ENCODE measurements around the gene DAB1.

Gene DAB1

GRCh38 chr1:57190898-57191297 is 233.0 kb downstream of the DAB1 start:
- Histone ChIP-seq H3K4me3 (ENCODE audit: insufficient read depth, low read length, poor library complexity, severe bottlenecking) (no peak overlapping the region), H3K9me3 (ENCODE audit: insufficient read depth, low read length) (no peaks in the 10 kb centered on the region), H3K36me3 (ENCODE audit: low read length) (no peaks in the 10 kb centered on the region), H3K4me2 (ENCODE audit: low read depth, low read length, poor library complexity, severe bottlenecking) (no peak overlapping the region), H3K27ac (ENCODE audit: low read depth, low read length) (no peak overlapping the region), H3K79me2 (ENCODE audit: insufficient read depth, low read length) (no peaks in the 10 kb centered on the region), H3F3A (ENCODE audit: insufficient read depth) (no peaks in the 10 kb centered on the region), H3K9ac (ENCODE audit: low read length) (no peak overlapping the region), H3K9me2 (replicated peaks; ENCODE audit: insufficient read depth, low read length) (no peaks in the 10 kb centered on the region), H3K27me3 (ENCODE audit: low read length) (no peaks in the 10 kb centered on the region), H4K20me1 (ENCODE audit: low read depth, low read length) (no peaks in the 10 kb centered on the region), H2AFZ (ENCODE audit: low read depth, low read length, severe bottlenecking) (no peak overlapping the region)
- TF ChIP-seq, protein P1, sequence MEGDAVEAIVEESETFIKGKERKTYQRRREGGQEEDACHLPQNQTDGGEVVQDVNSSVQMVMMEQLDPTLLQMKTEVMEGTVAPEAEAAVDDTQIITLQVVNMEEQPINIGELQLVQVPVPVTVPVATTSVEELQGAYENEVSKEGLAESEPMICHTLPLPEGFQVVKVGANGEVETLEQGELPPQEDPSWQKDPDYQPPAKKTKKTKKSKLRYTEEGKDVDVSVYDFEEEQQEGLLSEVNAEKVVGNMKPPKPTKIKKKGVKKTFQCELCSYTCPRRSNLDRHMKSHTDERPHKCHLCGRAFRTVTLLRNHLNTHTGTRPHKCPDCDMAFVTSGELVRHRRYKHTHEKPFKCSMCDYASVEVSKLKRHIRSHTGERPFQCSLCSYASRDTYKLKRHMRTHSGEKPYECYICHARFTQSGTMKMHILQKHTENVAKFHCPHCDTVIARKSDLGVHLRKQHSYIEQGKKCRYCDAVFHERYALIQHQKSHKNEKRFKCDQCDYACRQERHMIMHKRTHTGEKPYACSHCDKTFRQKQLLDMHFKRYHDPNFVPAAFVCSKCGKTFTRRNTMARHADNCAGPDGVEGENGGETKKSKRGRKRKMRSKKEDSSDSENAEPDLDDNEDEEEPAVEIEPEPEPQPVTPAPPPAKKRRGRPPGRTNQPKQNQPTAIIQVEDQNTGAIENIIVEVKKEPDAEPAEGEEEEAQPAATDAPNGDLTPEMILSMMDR (IDR thresholded peaks at IDR 0.05; ENCODE audit: insufficient read depth, low read length, poor library complexity, severe bottlenecking) = no peak
- TF ChIP-seq EZH2phosphoT487 (conservative IDR thresholded peaks at IDR 0.05; ENCODE audit: low read length) = no peak

- no peaks in the 10 kb centered on the region; the same call in 1 of the 2 replicates for H3K9me2 ChIP-seq (replicated peaks; ENCODE audit: insufficient read depth, low read length)
- TF ChIP-seq, protein P1 (IDR thresholded peaks at IDR 0.05; ENCODE audit: insufficient read depth, low read length, poor library complexity, severe bottlenecking) = no peak
- no peak for TF ChIP-seq EZH2phosphoT487 (conservative IDR thresholded peaks at IDR 0.05; ENCODE audit: low read length)
- no peaks in the 10 kb centered on the region for H3K36me3 ChIP-seq (ENCODE audit: low read length)
- no peak overlapping the region for H3K27ac ChIP-seq (ENCODE audit: low read depth, low read length)
- H3K9ac ChIP-seq (ENCODE audit: low read length) = no peak overlapping the region
- H3K79me2 ChIP-seq (ENCODE audit: insufficient read depth, low read length) = no peaks in the 10 kb centered on the region
- H4K20me1 ChIP-seq (ENCODE audit: low read depth, low read length) = no peaks in the 10 kb centered on the region
- H3K27me3 ChIP-seq (ENCODE audit: low read length) = no peaks in the 10 kb centered on the region
- H3K9me3 ChIP-seq (ENCODE audit: insufficient read depth, low read length) = no peaks in the 10 kb centered on the region
- H3F3A ChIP-seq (ENCODE audit: insufficient read depth) = no peaks in the 10 kb centered on the region
- H2AFZ ChIP-seq (ENCODE audit: low read depth, low read length, severe bottlenecking) = no peak overlapping the region
- no peak overlapping the region for H3K4me3 ChIP-seq (ENCODE audit: insufficient read depth, low read length, poor library complexity, severe bottlenecking)
- no peak overlapping the region for H3K4me2 ChIP-seq (ENCODE audit: low read depth, low read length, poor library complexity, severe bottlenecking)
Observed at GRCh38 chr1:57188168-57188567, 235.7 kb downstream of the DAB1 start.

- Histone ChIP-seq H3K9ac (ENCODE audit: low read length) (no peak overlapping the region), H3K4me2 (ENCODE audit: low read depth, low read length, poor library complexity, severe bottlenecking) (no peak overlapping the region), H3K27ac (ENCODE audit: low read depth, low read length) (no peak overlapping the region), H2AFZ (ENCODE audit: low read depth, low read length, severe bottlenecking) (no peak overlapping the region), H3F3A (ENCODE audit: insufficient read depth) (no peaks in the 10 kb centered on the region), H4K20me1 (ENCODE audit: low read depth, low read length) (no peaks in the 10 kb centered on the region), H3K9me2 (replicated peaks; ENCODE audit: insufficient read depth, low read length) (no peaks in the 10 kb centered on the region; the same call in 1 of the 2 replicates), H3K27me3 (ENCODE audit: low read length) (no peaks in the 10 kb centered on the region), H3K4me3 (ENCODE audit: insufficient read depth, low read length, poor library complexity, severe bottlenecking) (no peak overlapping the region), H3K79me2 (ENCODE audit: insufficient read depth, low read length) (no peaks in the 10 kb centered on the region), H3K9me3 (ENCODE audit: insufficient read depth, low read length) (no peaks in the 10 kb centered on the region), H3K36me3 (ENCODE audit: low read length) (no peaks in the 10 kb centered on the region)
- TF ChIP-seq, protein P1 (IDR thresholded peaks at IDR 0.05; ENCODE audit: insufficient read depth, low read length, poor library complexity, severe bottlenecking) = no peak
- no peak for TF ChIP-seq EZH2phosphoT487 (conservative IDR thresholded peaks at IDR 0.05; ENCODE audit: low read length)
Observed at GRCh38 chr1:57186455-57186854, 237.4 kb downstream of the DAB1 start.
